Glomerular endothelial cell (primary cell): ENCODE data around the gene CDH12. TPM values are rescaled to one million over a fixed set of nuclear protein-coding genes. Genes with fewer than 3 reads are reported as not detected.
"Not testable (repeated sequence)": the region's sequence is repeated elsewhere in the genome, so short reads cannot be mapped to it uniquely, and the experiment has no call there.

ENCODE experiments used
- DNase-seq: peaks from one replicate; pipeline ENCODE4 v3.0.0-alpha.2; 2011; ENCODE audit warnings: low read depth, low spot score; ENCODE audit errors: extremely low read depth
- total RNA-seq: library from RNA; depleted of rRNA; stranded (reverse); fragments of >200 nt; gene quantifications from 2 replicates; pipeline ENCODE4 v1.2.3, GENCODE V29; 2015

CDH12 gene
- total RNA-seq, 1 donor from 2014 or later, result not detected

DNA sequence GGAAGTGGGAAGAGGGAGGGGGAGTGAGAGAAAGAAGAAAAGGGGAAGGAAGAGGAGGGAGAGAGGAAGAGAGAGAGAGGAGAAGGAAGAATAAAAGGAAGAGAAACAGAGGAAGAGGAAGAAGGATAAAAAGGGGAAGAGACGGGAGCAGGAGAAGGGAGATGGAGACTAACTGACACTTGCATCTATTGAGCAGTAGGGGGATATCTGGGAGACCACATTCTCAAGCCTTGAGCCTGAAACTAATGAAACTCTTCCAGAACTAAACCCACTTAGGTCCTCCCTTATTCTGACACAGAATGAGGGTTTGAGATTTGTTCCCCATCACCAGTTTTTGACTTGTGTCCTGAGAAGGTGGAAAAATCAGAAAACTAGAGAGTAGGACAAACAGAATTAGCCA is 533.3 kb downstream of the CDH12 start:
- DNase-seq, result no peak

GRCh38 chr5:22316294-22316693 is 536.9 kb downstream of the CDH12 start:
- no peak for DNase-seq

DNA sequence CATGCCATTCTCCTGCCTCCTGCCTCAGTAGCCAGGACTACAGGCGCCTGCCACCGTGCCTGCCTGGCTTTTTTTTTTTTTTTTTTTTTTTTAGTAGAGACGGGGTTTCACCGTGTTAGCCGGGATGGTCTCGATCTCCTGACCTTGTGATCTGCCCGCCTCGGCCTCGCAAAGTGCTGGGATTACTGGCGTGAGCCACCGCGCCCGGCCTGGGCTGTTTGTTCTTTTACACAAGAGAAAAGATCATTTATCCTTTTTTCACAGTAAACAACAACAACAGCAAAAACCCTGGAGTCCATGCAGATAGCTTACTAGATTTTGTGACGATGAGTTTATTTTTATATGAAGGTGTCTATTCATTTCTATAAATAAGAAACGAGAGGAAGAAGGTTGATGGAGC is 538.1 kb downstream of the CDH12 start:
- not testable (repeated sequence) for DNase-seq

- DNase-seq, result no peak
These were observed 538.6 kb downstream of the CDH12 start for GRCh38 chr5:22314548-22314947.

GRCh38 chr5:22306011-22306410 is 547.1 kb downstream of the CDH12 start:
- DNase-seq, result no peak

GRCh38 chr5:22295832-22296231 is 557.3 kb downstream of the CDH12 start:
- no peak for DNase-seq

DNA sequence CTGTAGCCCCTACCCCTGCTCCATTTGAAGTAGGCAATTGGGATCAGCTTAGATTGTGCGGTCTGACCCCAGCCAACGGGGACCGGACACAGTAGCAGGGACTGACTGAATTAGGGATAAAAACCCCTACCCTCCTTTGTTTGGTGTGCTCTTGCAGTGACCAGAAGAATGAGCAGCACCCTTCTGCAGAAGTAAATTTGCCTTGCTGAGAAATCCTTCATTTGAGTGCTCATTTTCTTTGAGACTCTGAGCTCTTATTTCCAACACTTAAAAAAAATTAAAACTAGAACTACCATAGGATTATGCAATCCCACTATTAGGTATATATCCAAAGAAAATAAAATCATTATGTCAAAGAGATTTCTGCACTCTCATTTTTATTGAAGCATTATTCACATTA is 560.0 kb downstream of the CDH12 start:
- DNase-seq, result no peak

GRCh38 chr5:22278164-22278563 is 575.0 kb downstream of the CDH12 start:
- no peak for DNase-seq

GRCh38 chr5:22277006-22277405 is 576.1 kb downstream of the CDH12 start:
- no peak for DNase-seq

- not testable (repeated sequence) for DNase-seq
These were observed 587.3 kb downstream of the CDH12 start for GRCh38 chr5:22265855-22266254.

GRCh38 chr5:22258139-22258538 is 595.0 kb downstream of the CDH12 start:
- DNase-seq, result no peak

- DNase-seq, result no peak
These were observed 602.6 kb downstream of the CDH12 start for GRCh38 chr5:22250528-22250927.

DNA sequence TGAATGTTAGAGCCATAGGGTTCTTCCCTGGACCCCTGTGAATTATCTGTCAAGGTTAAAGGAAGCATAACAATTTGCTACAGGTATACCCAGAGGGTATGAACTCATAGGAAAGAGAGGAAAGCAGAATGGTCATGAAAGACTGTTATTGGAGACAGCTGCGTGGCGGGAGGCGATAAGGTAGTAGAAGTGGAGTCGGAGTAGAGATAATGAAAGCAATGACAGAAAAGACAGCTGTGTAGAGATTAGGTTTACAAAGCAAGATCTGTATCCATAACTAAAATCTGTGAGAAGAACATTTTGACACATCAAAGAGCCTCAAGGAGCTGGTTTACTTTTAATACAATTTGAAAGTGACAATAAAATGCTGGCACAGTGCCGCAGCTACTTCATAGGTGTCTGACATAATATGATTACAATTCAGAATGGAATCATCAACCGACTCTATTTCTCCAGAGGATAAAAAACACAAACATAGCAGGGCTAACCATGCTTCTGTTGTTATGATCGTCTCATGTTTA is 603.9 kb downstream of the CDH12 start:
- no peak for DNase-seq

DNA sequence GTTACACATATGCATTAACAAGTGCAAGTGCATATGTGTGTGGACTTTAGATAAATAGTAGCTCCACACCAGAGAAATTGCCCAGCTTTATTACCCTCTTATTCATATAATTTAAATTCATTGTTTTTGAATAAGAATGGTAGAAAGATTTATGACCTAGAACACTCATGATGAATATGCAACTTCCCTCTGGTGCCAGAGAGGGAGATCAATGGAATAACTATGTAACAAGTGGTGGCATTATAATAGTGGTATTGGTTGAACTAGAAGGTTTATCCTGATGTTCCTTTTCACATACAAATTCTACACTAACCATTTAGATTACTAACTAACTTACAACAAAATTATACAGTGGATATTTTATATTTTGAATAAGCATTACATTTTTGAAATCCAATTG is 607.4 kb downstream of the CDH12 start:
- no peak for DNase-seq

- DNase-seq, result no peak
These were observed 610.6 kb downstream of the CDH12 start for GRCh38 chr5:22242532-22242931.

GRCh38 chr5:22238047-22238446 is 615.1 kb downstream of the CDH12 start:
- DNase-seq, result no peak

- no peak for DNase-seq
These were observed 626.7 kb downstream of the CDH12 start for GRCh38 chr5:22226423-22226822.

GRCh38 chr5:22223079-22223478 is 630.1 kb downstream of the CDH12 start:
- DNase-seq, result no peak

GRCh38 chr5:22213703-22214495 is 639.2 kb downstream of the CDH12 start:
- DNase-seq, result not testable (repeated sequence)

DNA sequence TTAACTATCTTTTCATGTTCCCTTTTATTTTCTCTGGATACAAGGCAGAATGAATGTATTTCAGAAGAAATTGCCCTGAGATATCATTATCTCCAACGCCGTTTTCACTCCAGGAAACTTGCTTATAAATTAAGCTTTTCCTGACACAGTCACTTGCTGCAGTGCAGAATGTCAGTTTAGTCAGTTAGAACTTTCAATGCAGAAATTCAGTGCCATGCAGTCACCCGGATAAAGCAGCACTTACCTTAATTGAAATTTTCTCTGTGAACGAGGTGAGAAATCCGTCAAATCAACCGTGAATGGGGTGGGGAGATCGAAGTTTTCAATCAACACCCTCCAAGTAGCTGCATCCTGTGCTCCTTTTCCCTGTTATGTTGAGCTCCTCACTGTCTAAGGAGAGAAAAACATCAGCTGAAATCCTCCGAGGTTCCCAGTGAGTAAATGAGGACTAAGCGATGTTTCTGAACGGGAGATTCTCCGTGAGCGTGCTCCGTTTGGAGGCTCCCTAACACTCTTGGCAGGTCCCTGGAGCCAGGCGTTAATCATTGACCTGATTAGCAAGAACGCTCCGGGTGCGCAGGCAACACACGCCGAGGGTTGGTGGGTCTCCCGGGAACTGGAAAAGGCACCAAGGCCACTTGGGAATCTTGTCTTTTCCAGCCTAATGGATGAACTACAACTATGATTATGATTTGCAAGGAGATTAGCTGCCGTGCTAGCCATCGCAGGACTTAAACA is 640.7 kb downstream of the CDH12 start:
- DNase-seq, result not testable (repeated sequence)

- DNase-seq, result not testable (repeated sequence)
These were observed 644.7 kb downstream of the CDH12 start for GRCh38 chr5:22208463-22208862.

DNA sequence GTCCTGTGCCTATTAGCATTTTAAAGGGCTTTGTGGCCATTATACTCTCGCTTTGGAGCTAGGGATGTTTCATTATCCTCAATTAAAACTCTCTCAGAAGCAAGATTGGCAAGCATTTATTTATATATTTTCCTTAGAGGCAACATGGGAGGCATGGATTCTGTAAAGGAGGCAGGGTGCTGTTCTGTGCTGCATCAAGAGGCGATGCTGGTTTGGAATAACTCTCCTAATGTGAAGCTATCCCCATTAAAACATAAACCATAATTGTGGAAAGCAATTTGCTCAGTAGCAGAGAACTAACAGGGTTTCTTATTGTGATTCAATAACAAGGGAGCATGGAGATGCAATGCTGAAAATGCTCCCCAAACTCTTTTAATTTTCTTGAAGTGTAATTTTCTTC is 664.5 kb downstream of the CDH12 start:
- not testable (repeated sequence) for DNase-seq
